Measurements from ENCODE around the gene ARHGEF4.

Gene ARHGEF4

DNA sequence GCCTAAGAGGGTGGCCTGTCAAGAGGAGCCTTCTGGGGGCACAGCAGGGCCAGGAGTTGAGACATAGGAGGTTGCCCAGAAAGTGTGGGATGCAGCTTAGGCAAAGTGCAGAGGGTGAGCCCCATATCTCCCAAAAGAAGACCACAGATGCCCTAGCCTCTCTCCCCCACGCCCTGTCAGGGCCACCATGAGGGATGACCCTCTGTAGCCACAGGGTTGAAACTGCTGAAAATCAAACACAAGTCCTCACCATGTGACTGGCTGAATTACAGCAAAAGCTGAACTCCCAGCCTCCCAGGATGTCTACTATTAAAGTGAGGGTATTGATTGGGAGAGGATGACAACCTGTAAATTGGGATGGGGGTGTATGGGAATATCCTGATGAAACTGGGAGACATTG lies 37.4 kb upstream of the ARHGEF4 start:
- Histone ChIP-seq H3K4me1 (ENCODE audit: insufficient read depth, low read length) (peaks cover 7% of the 10 kb centered on the region), H3K9me3 (ENCODE audit: low read length) (no peaks in the 10 kb centered on the region), H3K4me3 (ENCODE audit: low read depth in 1 of 2, low read length in 2 of 2) (no peak overlapping the region)

DNA sequence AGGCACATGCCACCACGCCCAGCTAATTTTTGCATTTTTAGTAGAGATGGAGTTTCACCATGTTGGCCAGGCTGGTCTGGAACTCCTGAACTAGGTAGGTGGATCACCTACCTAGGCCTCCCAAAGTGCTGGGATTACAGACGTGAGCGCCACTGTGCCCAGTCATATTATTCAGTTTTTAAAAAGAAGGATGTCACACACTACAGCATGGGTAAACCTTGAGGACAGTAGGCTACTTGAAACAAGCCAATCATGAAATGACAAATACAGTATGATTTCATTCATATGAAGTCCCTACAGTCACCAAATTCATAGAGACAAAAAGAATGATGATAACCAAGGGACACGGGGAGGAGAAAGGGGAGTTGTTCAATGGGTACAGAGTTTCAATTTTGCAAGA lies 31.1 kb upstream of the ARHGEF4 start:
- H3K36me3 ChIP-seq (ENCODE audit: insufficient read depth, low read length): no peaks in the 10 kb centered on the region
- no peaks in the 10 kb centered on the region for H3K27me3 ChIP-seq (ENCODE audit: control insufficient read depth in 1 of 2, insufficient read depth in 2 of 2, low read length in 2 of 2)
- H3K4me1 ChIP-seq (ENCODE audit: insufficient read depth, low read length): no peaks in the 10 kb centered on the region
- H3K4me3 ChIP-seq (ENCODE audit: low read depth in 1 of 2, low read length in 2 of 2): no peak overlapping the region
- no peak overlapping the region for H3K9ac ChIP-seq (ENCODE audit: low read length)
- no peak overlapping the region for H3K27ac ChIP-seq (ENCODE audit: low read depth, low read length)
- no peaks in the 10 kb centered on the region for H3K9me3 ChIP-seq (ENCODE audit: low read length)

More for the DNA sequence above, 37.4 kb upstream of the ARHGEF4 start:
- no peak overlapping the region for H3K27ac ChIP-seq (ENCODE audit: low read depth, low read length)
- H3K9ac ChIP-seq (ENCODE audit: low read length): no peak overlapping the region
- no peaks in the 10 kb centered on the region for H3K27me3 ChIP-seq (ENCODE audit: control insufficient read depth in 1 of 2, insufficient read depth in 2 of 2, low read length in 2 of 2)
- H3K36me3 ChIP-seq (ENCODE audit: insufficient read depth, low read length): no peaks in the 10 kb centered on the region

DNA sequence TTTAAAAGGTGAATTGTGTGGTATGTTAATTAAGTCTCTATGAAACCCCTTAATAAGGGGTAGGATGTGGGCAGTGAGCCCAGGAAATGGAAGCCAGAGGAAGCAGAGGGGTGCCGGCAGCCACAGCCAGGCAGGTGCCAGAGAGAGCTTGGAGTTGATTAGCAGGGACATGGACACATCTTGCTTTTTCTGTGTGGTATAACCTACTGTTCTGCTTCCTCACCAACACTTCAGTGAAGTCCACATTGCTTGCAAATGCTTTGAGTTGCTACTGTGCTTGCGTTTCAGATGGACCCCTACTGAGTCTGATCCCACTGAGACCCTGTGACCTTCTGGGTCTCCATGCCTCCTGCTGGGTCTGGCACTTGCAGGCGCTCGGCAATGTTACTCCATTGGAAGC lies 30.3 kb upstream of the ARHGEF4 start:
- H3K9me3 ChIP-seq (ENCODE audit: low read length): no peaks in the 10 kb centered on the region
- H3K36me3 ChIP-seq (ENCODE audit: insufficient read depth, low read length): no peaks in the 10 kb centered on the region
- H3K4me1 ChIP-seq (ENCODE audit: insufficient read depth, low read length): no peaks in the 10 kb centered on the region
- no peak overlapping the region for H3K9ac ChIP-seq (ENCODE audit: low read length)
- H3K27ac ChIP-seq (ENCODE audit: low read depth, low read length): no peak overlapping the region
- H3K4me3 ChIP-seq (ENCODE audit: low read depth in 1 of 2, low read length in 2 of 2): no peak overlapping the region
- no peaks in the 10 kb centered on the region for H3K27me3 ChIP-seq (ENCODE audit: control insufficient read depth in 1 of 2, insufficient read depth in 2 of 2, low read length in 2 of 2)

DNA sequence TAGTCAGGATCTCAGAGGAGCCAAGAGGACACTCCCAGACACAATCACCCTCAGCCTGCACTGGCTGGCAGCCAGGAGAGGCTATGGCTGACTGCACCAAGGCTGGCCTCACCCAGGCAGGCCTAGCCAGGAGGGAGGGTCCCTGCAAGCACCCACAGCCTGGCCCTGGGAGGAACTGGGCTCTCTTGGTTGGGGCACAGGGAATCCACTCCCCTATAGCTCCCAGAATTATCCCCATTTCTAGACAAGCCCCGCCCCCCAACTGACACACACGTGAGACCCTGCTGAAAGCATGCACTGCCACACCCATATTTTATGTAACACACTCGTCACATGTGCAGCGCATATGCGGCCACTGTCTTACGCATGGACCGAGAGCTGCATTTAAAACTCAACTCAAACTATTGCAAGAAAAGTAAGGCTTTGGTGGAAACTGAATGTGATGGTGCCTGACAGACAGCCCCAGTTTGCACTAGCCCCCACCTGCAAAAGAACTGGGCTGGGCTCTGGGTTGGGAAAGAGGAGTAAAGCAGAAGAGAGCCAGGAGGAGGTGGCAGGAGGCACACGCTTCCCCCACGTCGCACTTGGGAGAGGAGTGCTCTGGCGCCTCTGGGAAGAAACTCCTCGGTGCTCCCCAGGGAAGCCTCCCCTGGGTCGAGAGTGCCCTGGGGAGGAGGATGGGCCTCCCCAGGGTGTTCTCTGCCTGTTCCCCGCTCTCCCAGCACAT lies 28.9 kb upstream of the ARHGEF4 start:
- no peak overlapping the region for H3K4me3 ChIP-seq (ENCODE audit: low read depth in 1 of 2, low read length in 2 of 2)
- no peak overlapping the region for H3K9ac ChIP-seq (ENCODE audit: low read length)
- no peaks in the 10 kb centered on the region for H3K36me3 ChIP-seq (ENCODE audit: insufficient read depth, low read length)
- H3K4me1 ChIP-seq (ENCODE audit: insufficient read depth, low read length): no peaks in the 10 kb centered on the region
- no peaks in the 10 kb centered on the region for H3K27me3 ChIP-seq (ENCODE audit: control insufficient read depth in 1 of 2, insufficient read depth in 2 of 2, low read length in 2 of 2)
- no peaks in the 10 kb centered on the region for H3K9me3 ChIP-seq (ENCODE audit: low read length)
- H3K27ac ChIP-seq (ENCODE audit: low read depth, low read length): no peak overlapping the region

DNA sequence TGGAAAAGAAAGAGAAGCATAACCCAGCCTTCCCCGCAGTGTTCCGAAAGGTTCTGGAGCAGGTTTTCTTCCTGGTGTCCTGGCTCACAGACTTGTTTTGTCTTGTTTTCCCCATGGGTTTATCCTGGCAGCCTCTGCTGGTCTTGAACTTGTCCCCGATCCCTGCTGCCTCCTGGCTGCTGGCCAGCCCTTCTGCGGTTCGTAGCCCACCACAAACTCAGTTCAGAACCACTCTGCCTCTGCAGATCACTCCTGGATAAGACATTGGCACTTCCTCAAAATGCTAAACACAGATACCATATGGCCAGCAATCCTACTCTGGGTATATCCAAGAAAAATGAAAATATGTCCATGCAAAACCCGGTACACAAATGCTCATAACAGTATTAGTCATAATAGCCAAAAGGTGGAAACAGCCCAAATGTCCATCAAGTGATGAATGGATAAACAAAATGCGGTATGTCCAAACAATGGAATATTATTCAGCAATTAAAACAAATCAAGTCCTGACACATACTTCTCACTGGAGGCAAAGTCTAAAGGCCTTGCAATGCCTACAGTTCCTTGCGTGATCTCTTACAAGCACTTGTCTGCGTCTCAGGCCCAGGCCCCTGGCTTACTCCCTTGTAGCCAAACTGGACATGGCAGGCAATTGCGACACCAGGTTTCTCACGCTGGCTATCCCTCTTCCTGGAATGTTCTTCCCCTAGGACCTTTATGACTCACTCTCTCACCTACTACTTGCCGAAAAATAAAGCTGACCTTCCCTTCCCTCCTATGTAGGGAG lies 28.0 kb upstream of the ARHGEF4 start:
- Histone ChIP-seq H3K27ac (ENCODE audit: low read depth, low read length) (no peak overlapping the region), H3K4me3 (ENCODE audit: low read depth in 1 of 2, low read length in 2 of 2) (no peak overlapping the region), H3K27me3 (ENCODE audit: control insufficient read depth in 1 of 2, insufficient read depth in 2 of 2, low read length in 2 of 2) (no peaks in the 10 kb centered on the region), H3K36me3 (ENCODE audit: insufficient read depth, low read length) (no peaks in the 10 kb centered on the region), H3K9me3 (ENCODE audit: low read length) (no peaks in the 10 kb centered on the region), H3K4me1 (ENCODE audit: insufficient read depth, low read length) (no peaks in the 10 kb centered on the region), H3K9ac (ENCODE audit: low read length) (no peak overlapping the region)

DNA sequence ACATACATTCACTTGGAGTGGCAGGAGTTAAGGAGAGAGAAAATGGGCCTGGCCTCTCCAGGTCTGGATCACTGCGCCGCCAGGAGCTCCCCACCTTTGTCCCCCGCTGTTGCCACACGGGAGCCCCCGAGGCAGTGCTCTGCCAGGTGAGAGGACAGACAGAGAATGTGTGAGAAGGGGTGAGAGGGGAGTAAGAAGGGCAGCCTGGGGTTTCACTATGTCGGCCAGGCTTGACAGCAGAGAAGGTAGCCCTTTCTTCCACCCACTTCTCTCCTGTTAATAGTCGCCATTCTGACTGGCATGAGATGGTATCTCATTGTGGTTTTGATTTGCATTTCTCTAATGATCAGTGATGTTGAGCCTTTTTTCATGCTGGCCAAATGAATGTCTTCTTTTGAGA lies 26.2 kb upstream of the ARHGEF4 start:
- H3K4me1 ChIP-seq (ENCODE audit: insufficient read depth, low read length): no peaks in the 10 kb centered on the region
- H3K9me3 ChIP-seq (ENCODE audit: low read length): no peaks in the 10 kb centered on the region
- no peaks in the 10 kb centered on the region for H3K36me3 ChIP-seq (ENCODE audit: insufficient read depth, low read length)
- no peak overlapping the region for H3K4me3 ChIP-seq (ENCODE audit: low read depth in 1 of 2, low read length in 2 of 2)
- H3K27ac ChIP-seq (ENCODE audit: low read depth, low read length): no peak overlapping the region
- no peaks in the 10 kb centered on the region for H3K27me3 ChIP-seq (ENCODE audit: control insufficient read depth in 1 of 2, insufficient read depth in 2 of 2, low read length in 2 of 2)
- H3K9ac ChIP-seq (ENCODE audit: low read length): no peak overlapping the region

DNA sequence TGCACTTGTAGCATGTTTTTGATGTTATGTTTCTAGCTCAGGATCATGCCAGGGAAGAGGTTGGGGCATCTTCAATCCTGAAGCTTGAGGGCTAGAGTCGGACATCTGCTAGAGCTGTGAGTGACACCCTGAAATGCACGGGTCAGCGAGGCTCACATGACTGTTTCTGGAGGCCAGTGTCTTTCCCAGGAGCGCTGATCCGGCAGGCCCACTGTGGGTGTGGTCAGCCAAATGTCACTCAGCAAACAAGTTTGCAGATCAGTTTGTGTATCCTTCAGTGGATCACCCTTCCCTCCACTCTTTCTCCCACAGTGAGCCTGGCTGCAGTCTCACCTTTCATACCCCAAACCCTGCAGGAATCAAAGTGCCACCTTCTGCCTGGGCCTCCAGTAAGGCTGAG lies 23.0 kb upstream of the ARHGEF4 start:
- Histone ChIP-seq H3K4me1 (ENCODE audit: insufficient read depth, low read length) (no peaks in the 10 kb centered on the region), H3K27ac (ENCODE audit: low read depth, low read length) (no peak overlapping the region), H3K4me3 (ENCODE audit: low read depth in 1 of 2, low read length in 2 of 2) (no peak overlapping the region), H3K36me3 (ENCODE audit: insufficient read depth, low read length) (no peaks in the 10 kb centered on the region), H3K9ac (ENCODE audit: low read length) (no peak overlapping the region), H3K27me3 (ENCODE audit: control insufficient read depth in 1 of 2, insufficient read depth in 2 of 2, low read length in 2 of 2) (no peaks in the 10 kb centered on the region), H3K9me3 (ENCODE audit: low read length) (no peaks in the 10 kb centered on the region)

DNA sequence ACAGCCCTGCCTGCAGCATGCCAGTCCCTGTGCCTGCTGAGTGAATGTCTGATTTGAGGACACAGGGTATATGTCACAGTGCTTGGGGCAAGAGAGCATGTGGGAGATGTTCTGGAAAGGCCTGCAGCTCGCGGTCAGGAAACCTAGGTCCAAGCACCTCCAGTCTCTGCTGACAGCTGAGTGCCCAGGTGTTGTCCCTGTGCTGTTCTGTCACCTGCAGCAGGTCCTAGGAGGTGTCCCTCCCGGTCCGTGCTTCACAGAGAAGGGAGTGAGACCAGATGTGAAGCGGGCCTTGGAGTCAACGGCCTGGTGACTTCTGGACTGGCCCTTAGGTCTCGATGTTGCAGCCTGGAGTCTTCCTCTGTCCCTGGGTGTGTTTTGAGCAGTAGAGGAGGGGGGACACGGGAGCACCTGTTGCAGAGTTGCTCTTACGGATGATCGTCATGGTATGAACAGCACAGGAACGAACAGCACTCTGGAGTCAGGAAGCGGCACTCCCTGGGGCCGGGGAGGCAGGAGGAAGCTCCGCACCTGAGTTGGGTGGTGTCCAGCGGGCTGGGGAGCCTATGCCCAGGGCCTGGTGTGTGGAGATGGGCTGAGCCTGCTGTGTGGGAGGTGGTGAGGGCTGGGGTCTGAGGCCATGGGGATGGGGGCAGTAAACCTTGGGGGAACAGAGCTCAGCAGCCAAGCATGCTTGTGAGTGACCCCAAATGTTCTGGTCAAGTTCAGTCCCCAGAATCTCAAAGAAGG lies 21.6 kb upstream of the ARHGEF4 start:
- Histone ChIP-seq H3K9me3 (ENCODE audit: low read length) (no peaks in the 10 kb centered on the region), H3K27me3 (ENCODE audit: control insufficient read depth in 1 of 2, insufficient read depth in 2 of 2, low read length in 2 of 2) (no peaks in the 10 kb centered on the region), H3K9ac (ENCODE audit: low read length) (no peak overlapping the region), H3K4me3 (ENCODE audit: low read depth in 1 of 2, low read length in 2 of 2) (no peak overlapping the region), H3K4me1 (ENCODE audit: insufficient read depth, low read length) (peaks cover 6% of the 10 kb centered on the region), H3K36me3 (ENCODE audit: insufficient read depth, low read length) (no peaks in the 10 kb centered on the region), H3K27ac (ENCODE audit: low read depth, low read length) (no peak overlapping the region)

DNA sequence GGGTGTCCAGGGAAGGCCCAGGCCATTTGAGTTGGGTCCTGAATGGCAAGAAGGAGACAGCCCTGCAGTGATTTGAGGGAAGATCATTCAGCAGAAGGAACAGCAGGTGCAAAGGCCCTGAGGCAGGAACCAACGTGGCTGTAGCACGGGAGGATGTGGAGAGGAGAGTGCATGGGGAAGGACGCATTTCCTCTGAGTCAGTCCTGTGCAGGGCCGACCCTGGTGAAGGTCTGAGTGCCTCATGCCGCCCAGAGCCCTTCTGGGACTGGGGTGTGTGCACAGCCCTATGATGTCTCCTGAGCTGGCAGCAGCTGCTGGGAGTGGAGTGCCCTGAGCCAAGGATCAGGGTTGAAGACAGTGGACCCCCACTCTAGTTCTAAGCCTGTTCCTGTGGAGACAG lies 17.9 kb upstream of the ARHGEF4 start:
- Histone ChIP-seq H3K9ac (ENCODE audit: low read length) (no peak overlapping the region), H3K27ac (ENCODE audit: low read depth, low read length) (no peak overlapping the region), H3K4me1 (ENCODE audit: insufficient read depth, low read length) (peaks cover 10% of the 10 kb centered on the region), H3K36me3 (ENCODE audit: insufficient read depth, low read length) (no peaks in the 10 kb centered on the region), H3K4me3 (ENCODE audit: low read depth in 1 of 2, low read length in 2 of 2) (no peak overlapping the region), H3K9me3 (ENCODE audit: low read length) (no peaks in the 10 kb centered on the region), H3K27me3 (ENCODE audit: control insufficient read depth in 1 of 2, insufficient read depth in 2 of 2, low read length in 2 of 2) (no peaks in the 10 kb centered on the region)

DNA sequence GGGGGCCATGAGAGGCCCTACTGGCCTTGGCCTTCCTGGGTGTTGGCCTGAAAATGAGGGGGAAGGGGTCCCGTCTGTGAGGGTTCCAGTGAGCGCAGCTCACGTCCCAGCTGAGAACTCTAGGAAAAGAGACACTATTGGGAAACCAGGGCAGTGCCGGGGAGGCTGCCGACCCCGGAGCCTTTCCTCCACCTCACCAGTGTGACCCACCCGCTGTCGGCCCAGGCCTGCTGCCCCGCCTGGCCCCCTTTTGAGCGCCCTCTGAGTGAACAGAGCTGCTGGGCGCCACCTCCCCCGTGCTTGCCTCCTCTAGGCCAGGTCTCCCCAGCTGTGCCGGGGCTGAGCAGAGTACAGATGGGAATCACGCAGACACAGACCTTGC lies 17.5 kb upstream of the ARHGEF4 start:
- no peaks in the 10 kb centered on the region for H3K9me3 ChIP-seq (ENCODE audit: low read length)
- no peak overlapping the region for H3K27ac ChIP-seq (ENCODE audit: low read depth, low read length)
- no peak overlapping the region for H3K4me3 ChIP-seq (ENCODE audit: low read depth in 1 of 2, low read length in 2 of 2)
- H3K36me3 ChIP-seq (ENCODE audit: insufficient read depth, low read length): no peaks in the 10 kb centered on the region
- peaks cover 10% of the 10 kb centered on the region for H3K4me1 ChIP-seq (ENCODE audit: insufficient read depth, low read length)
- H3K27me3 ChIP-seq (ENCODE audit: control insufficient read depth in 1 of 2, insufficient read depth in 2 of 2, low read length in 2 of 2): no peaks in the 10 kb centered on the region
- H3K9ac ChIP-seq (ENCODE audit: low read length): no peak overlapping the region

DNA sequence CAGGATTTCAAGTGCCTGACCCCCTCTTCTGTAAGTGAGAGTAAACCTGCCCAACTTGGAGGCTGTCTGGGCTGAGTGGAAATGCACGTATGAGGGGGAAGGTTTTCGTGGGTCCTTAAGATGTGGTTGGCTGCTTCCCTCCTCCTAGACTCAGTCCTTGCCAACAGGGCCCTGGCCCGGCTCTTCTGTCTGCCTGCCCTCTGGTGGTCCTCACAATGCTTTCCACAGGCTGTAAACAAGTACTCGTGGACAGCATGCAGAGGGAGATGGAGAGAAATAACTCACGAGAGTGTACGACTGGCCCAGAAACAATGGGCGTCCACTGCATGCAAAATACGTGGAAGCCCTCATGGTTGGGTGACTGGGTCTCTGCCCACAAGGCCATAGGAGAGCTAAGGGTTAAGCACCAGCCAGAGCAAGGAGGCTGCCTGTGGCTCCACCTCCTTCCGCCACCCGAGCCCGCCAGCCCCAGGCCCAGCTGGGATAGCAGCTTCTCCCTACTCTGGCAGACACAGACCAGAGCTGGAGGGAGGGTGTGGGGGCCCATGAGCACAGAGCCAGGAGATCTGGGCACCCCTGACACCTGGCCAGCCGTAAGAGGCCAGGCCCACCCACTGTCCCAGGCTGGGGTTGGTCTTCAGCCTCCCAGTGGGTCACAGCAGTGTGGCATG lies 17.0 kb upstream of the ARHGEF4 start:
- Histone ChIP-seq H3K4me3 (ENCODE audit: low read depth in 1 of 2, low read length in 2 of 2) (peak overlapping the region in 1 of 2 donors; percentile 24), H3K36me3 (ENCODE audit: insufficient read depth, low read length) (no peaks in the 10 kb centered on the region), H3K27ac (ENCODE audit: low read depth, low read length) (no peak overlapping the region), H3K9me3 (ENCODE audit: low read length) (no peaks in the 10 kb centered on the region), H3K4me1 (ENCODE audit: insufficient read depth, low read length) (peaks cover 10% of the 10 kb centered on the region), H3K9ac (ENCODE audit: low read length) (no peak overlapping the region), H3K27me3 (ENCODE audit: control insufficient read depth in 1 of 2, insufficient read depth in 2 of 2, low read length in 2 of 2) (no peaks in the 10 kb centered on the region)
